A549 (cell line): ENCODE data around the gene SLC35E1.

Experiments used
- FOSL2 ChIP-seq, 2 experiments: fragments of 450-650 bp in 1 of 2; fragments of >200 bp in 1 of 2; sonication (Bioruptor Twin) in 1 of 2; formaldehyde crosslinking; IDR thresholded peaks; 2 replicates each; pipeline versions ENCODE4 v1.5.0 to v1.6.1; 2016 to 2020; ENCODE audit warnings: mild to moderate bottlenecking in 1 of 2, moderate library complexity in 1 of 2
- TF ChIP-seq, protein P1 (sequence below): fragments of >200 bp; sonication (Bioruptor Twin); formaldehyde crosslinking; IDR thresholded peaks from 3 replicates; pipeline ENCODE4 v1.5.1; 2016

DNA sequence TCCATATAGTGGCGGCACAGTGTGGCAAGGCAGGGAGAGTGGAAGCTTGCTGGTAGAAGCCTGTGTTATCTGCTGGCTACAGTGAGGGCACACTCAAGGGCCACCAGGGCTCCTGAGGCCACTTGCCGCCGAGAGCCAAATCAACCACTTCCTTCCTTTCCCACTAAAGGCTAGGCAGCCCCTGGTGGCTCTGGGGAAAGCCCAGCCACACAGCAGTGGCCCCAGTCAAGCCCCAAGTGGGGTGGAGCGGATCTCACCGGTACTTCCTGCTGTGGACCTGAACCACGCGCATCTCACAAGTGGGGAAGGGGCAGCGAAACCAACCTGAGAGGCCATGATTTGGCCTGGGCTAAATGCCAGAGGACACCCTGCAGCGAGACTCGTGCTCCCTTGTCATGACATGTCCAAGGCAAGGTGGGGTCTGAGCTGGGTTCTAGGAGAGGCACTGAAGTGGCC lies 21.9 kb upstream of the SLC35E1 start:
- no peak for TF ChIP-seq FOSL2 (IDR thresholded peaks at IDR 0.05)
- no peak for TF ChIP-seq FOSL2 (CRISPR knock-in tag; IDR thresholded peaks at IDR 0.05)
- TF ChIP-seq, protein P1, sequence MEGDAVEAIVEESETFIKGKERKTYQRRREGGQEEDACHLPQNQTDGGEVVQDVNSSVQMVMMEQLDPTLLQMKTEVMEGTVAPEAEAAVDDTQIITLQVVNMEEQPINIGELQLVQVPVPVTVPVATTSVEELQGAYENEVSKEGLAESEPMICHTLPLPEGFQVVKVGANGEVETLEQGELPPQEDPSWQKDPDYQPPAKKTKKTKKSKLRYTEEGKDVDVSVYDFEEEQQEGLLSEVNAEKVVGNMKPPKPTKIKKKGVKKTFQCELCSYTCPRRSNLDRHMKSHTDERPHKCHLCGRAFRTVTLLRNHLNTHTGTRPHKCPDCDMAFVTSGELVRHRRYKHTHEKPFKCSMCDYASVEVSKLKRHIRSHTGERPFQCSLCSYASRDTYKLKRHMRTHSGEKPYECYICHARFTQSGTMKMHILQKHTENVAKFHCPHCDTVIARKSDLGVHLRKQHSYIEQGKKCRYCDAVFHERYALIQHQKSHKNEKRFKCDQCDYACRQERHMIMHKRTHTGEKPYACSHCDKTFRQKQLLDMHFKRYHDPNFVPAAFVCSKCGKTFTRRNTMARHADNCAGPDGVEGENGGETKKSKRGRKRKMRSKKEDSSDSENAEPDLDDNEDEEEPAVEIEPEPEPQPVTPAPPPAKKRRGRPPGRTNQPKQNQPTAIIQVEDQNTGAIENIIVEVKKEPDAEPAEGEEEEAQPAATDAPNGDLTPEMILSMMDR: no peak
